ENCODE measurements around the gene PTPRG.
"Not testable (repeated sequence)": the region's sequence is repeated elsewhere in the genome, so short reads cannot be mapped to it uniquely, and the experiment has no call there.

Gene PTPRG

DNA sequence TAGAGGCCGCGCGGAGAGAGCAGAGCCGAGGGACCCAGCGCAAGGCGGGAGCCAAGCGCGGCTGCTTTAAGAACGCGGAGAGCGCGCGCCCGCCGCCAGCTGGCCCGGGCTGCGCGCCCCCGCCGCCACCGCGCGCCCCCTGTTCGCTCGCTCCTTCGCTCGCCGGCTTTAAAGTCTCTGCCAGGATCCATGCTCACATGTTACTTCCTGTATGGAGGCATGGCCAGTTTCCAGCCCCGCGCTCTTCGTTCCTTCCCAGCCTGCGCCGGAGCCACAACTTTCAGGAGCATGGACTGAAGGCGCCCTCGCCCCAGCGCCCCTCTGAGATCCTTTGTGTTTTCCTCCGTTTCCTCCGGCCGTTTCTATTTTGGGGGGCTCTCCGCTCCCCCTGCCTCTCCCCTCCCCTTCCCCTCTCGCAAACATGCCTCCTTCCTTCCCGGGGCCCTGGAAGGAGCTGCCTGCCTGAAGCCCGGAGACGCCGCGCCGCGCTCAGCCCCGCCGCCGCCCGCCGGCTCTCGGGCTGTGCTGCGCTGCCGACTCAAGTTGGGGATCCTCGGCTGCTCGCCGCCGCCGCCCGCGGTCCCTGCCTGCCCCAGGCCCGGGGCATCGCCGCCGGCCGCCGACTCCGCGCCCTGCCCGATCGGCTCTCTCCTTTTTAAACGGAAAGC, at the start of gene PTPRG:
Gene PTPRG (plus strand): TSS at position 198 of the 668 bp plus-strand sequence. CDS start 717 bp downstream, outside the sequence.
- no peak for DNase-seq

GRCh38 chr3:61518590-61518989, 42.8 kb upstream of the PTPRG start:
- DNase-seq = no peak

DNA sequence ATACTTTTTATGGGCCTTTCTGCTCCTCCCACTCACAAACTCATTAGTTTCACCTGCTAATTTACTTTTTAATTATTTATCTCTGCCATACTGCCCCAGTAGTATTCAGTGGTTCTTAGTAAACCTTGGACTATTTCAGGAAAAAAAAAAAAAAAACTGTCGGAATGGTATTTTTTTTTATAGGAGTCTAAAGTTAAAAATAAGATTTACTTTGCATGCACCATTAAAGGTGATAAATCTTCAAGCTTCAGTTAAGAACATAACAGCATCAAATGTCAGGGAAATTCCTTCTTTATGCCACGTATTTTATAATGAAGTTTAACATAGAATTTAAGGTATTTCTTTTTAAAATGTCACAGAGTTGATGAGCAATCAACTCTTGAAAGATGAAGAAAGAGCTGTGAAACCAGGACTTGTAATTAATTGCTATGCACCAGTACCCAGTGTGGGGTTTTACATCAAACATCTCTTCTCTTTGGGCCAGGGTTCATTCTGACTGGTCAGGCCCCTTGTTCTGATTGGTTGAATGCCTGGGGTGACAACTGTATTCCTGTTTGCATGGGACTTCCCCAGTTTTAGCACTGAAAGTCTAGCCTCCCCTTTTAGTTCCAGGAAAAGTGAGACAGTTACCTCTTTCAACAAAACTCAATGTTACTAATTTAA, 40.3 kb upstream of the PTPRG start:
- DNase-seq = no peak

GRCh38 chr3:61522060-61522459, 39.3 kb upstream of the PTPRG start:
- DNase-seq = no peak

- no peak for DNase-seq
These were observed 38.7 kb upstream of the PTPRG start for GRCh38 chr3:61522626-61523025.

- no peak for DNase-seq
These were observed 36.4 kb upstream of the PTPRG start for GRCh38 chr3:61524933-61525332.

GRCh38 chr3:61526308-61526707, 35.1 kb upstream of the PTPRG start:
- DNase-seq = no peak

DNA sequence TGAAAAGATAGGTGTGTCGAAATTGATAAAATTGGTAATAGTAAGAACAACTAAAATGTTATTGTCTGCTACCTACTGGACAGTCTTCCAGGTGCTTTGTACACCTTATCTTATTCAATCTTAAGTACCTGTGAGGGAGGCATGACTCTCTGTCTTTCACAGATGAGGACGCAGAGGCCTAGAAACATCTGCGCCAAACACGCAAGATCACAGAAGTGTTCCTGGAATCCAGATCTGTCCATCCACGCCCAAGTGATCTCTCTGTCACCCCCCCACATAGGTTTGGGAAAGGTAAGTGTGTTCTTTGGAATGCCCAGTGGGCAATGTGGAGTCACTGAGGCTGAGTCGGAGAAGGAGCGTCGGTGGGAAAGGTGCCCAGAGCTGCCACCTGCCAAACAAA, 34.4 kb upstream of the PTPRG start:
- DNase-seq = no peak

DNA sequence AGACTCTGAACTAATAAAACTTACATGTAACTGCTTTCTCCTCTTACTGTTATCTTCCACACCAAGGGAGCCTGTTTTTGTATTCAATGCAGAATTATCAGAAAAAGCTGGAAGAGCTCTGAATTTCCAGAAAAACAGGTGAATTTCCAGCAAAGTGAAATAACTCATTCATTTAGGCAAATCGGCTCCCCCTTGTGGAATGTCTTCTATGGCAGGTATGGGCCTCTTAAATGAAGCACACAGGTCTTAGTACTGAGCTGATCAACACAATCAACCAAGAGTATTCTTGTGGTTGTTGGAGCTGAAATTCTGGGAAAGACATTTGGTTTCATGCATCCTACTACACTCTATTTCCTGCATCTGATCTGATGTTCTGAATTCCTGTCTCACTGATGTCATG, 31.0 kb upstream of the PTPRG start:
- no peak for DNase-seq

GRCh38 chr3:61531528-61531927, 29.8 kb upstream of the PTPRG start:
- no peak for DNase-seq

- DNase-seq = no peak
These were observed 28.5 kb upstream of the PTPRG start for GRCh38 chr3:61532739-61533500.

GRCh38 chr3:61535826-61536225, 25.5 kb upstream of the PTPRG start:
- DNase-seq = no peak

GRCh38 chr3:61537366-61537765, 24.0 kb upstream of the PTPRG start:
- no peak for DNase-seq

DNA sequence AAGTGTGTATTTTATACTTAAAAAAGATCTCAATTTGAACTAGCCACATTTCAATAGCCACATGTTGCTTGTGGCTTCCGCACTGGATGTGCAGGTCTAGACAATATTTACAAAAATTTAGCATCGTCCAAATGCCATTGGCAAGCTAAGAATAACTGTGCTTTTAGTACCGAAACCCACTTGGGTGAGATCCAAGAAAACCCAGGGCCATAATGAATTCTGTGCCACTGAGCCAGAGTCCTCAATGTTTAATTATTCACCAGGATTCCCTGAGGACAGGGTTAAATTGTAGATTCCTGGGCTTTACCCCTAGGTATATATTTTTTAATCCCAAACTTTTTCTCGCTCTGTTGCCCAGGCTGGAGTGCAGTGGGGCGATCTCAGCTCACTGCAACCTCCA, 22.9 kb upstream of the PTPRG start:
- DNase-seq = no peak

- no peak for DNase-seq
These were observed 19.7 kb upstream of the PTPRG start for GRCh38 chr3:61541694-61542093.

GRCh38 chr3:61545716-61546115, 15.7 kb upstream of the PTPRG start:
- DNase-seq = no peak

DNA sequence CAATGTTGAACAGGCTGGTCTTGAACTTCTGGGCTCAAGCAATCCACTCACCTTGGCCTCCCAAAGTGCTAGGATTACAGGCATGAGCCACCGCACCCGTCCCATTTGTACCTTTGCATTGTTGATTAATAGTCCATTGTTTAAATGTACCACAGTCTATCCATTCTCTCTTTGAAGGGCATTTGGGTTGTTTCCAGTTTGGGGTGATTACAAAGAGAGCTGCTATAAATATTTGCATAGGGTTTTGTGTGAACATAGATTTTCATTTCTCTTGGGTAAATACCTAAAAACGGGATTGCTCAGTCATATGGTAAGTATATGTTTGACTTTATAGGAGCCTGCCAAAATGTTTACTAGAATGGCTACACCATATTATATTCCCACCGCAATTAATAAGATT, 13.7 kb upstream of the PTPRG start:
- no peak for DNase-seq

DNA sequence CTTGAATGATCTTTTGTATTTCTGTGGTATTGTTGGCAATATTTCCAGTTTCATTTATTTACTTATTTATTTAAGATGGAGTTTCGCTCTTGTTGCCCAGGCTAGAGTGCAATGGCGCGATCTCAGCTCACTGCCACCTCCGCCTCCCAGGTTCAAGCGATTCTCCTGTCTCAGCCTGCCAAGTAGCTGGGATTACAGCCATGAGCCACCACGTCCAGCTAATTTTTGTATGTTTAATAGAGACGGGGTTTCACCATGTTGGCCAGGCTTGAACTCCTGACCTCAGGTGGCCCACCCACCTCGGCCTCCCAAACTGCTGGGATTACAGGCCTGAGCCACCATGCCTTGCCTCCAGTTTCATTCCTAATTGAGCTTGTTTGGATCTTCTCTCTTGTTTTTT, 8.7 kb upstream of the PTPRG start:
- not testable (repeated sequence) for DNase-seq

DNA sequence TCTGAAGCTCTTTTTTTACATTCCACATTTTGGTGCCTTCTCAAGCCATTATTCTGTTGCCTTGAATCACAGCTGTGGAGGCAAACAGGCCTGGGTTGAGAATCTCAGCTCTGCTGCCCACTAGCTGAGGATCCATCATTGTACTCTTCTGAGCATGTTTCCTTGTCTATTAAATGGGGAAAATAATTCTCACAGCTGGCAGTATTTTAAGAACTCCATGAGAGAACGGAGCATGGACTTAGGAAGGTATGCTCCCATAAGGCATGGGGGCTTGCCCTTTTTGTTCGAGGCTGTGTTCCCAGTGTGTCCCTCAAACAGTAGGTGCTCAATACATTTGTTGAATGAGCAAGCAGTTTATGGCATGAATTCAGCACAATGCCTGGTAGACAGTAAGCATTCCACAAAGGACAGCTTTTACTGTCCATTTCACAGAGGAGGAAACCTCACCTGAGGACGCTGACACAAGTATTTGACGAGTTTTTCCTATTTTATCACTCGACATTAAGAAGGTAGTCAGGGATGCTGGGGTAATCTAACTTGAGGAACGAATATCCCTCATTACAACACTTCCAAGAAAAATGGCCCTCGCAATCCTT, 2.1 kb upstream of the PTPRG start:
- no peak for DNase-seq

DNA sequence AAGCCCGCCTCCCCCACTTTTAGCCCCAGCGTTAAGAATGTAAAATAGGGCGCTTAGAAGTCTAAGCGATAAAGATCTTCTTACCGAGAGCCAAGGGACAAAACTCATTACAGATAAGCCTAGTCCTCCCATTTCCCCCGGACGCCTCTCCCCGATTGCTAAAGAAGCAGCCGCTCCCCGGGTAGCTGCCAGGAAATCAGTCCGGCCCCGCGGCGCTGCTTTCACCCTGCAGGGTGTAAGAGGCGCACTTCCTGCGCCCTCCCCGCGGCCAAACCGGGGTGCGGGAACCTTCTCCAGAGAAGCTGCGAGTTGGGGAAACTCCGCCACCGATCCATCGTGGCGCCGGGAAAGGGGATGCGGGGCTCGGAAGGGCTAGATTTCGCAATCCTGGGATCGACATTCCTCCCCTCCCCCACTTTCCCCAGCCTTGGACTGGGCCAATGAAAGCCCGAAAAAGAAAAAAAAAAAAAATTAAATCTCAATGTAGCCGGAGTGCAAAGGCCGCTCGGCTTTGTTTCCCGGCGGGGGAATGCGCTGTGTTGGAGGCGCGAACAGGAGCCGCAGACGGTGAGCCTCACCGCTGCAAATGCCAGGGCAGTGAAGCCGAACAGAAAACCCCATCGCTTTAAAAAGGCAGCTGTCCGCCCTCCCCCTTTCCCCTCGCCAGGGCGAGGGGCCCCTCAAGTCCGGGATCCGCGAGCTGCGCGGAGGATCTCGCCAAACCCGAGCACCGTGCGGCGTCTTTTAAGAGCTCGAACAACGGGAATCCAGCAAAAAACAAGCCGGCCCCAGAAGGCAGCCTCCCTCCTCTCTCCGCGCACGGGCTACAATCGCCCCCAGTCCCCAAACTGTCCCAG, 626 bp upstream of the PTPRG start:
- DNase-seq = no peak

DNA sequence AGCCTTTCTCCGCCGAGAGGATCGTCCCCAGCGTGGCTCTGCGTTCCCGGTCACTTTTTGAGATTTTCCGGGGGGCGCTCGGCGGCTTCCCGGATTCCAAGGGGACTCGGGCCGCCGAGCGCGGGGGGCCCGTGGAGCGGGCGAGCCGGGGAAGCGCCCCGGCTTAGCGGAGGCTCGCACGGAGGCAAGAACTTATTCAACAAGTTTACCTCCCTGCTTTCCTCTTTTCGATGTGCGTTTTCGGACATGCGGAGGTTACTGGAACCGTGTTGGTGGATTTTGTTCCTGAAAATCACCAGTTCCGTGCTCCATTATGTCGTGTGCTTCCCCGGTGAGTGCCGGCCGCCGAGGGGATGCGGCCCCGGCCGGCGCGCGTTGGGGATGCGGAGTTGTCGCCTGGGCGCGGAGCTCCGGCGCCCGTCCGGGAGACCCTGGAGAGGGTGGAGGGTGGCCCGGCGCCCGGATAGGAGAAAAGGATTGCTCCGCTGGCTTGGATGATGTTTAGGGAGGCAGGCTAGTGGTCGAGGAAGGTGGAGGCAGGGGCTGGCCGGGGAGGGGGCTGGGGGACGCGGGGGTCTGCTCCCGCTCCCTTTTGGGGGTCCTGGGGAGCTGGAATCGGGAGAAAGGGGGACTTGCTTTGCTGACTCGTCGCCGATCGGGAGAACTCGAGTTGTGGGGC, 810 bp downstream of the PTPRG start:
- no peak for DNase-seq

DNA sequence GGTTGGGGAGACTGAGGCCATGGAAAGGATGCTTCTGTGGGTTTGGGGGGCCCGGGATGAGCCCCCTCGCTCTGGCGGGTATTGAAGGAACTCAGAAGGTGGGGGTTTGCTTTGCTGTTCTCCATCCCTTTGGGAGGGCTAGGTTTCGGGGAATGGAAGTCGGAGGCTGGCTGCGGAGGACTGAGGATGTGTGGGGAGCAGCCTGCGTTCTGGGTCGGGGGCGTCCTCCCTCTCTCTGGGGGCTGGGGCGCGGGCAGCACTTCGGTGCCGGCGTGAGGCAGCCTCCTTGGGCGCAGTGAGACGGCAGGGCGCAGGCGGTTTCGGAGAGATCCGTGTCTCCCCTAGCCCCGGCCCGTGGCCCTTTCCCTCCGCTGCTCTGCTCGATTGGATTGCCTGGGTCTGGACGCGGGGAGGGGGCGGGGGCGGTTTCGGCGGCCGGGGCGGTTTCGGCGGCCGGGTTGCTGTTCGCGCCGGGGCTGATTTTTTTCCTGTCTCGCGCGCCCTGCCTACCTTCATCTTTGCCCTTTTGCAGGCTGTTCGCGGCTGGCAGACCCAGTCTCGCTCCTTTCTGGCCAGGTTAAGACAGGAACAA, 1.4 kb downstream of the PTPRG start:
- no peak for DNase-seq
